Activated T-cell treated with anti-CD3 and anti-CD28 coated beads, Interleukin-2, amount 50 U/mL, for 72 hours (primary cell): Measurements from ENCODE around the gene DPP9. TPM values are rescaled to one million over a fixed set of nuclear protein-coding genes. Genes with fewer than 3 reads are reported as not detected.
A peak's percentile ranks its signal among the peaks of the same experiment; 100 is the strongest.
"Not testable (repeated sequence)": the region's sequence is repeated elsewhere in the genome, so short reads cannot be mapped to it uniquely, and the experiment has no call there.

ENCODE experiments used
- ATAC-seq, 2 donors: fragments of 150-1000 bp; cut with Tn5 transposase; replicated peaks in 1 of 2; 2 replicates each; pipeline ENCODE4 v1.10.0; 2021; ENCODE audit warnings: moderate library complexity in 2 of 2, mild to moderate bottlenecking in 1 of 2
- DNase-seq, 2 donors: peaks; one replicate each; pipeline ENCODE4 v3.0.0; 2021 to 2022; ENCODE audit warnings: mixed read lengths in 1 of 2
- H3K27ac Mint-ChIP-seq: one replicate; pipeline ENCODE4 v1.8.0; 2022; ENCODE audit warnings: mild to moderate bottlenecking, moderate library complexity, mixed read lengths
- H3K27me3 Mint-ChIP-seq: one replicate; pipeline ENCODE4 v1.8.0; 2022; ENCODE audit warnings: low read depth, mixed read lengths
- H3K36me3 Mint-ChIP-seq, 2 donors: one replicate each; pipeline ENCODE4 v1.8.0; 2022; ENCODE audit warnings: mixed read lengths in 2 of 2, mild to moderate bottlenecking in 1 of 2; ENCODE audit not compliant: insufficient read depth in 2 of 2
- H3K4me1 Mint-ChIP-seq: one replicate; pipeline ENCODE4 v1.8.0; 2022; ENCODE audit warnings: low read depth, mixed read lengths
- H3K4me3 Mint-ChIP-seq, 2 donors: one replicate each; pipeline ENCODE4 v1.8.0; 2022; ENCODE audit warnings: mild to moderate bottlenecking in 2 of 2, mixed read lengths in 2 of 2, moderate library complexity in 2 of 2
- H3K9me3 Mint-ChIP-seq, 2 donors: one replicate each; pipeline ENCODE4 v1.8.0; 2022; ENCODE audit warnings: mixed read lengths in 2 of 2
- total RNA-seq, 2 donors: library from RNA; stranded (reverse); gene quantifications; one replicate each; pipeline ENCODE4 v1.2.3, GENCODE V29; 2022

DPP9 gene
- total RNA-seq, 2 donors from 2014 or later: 58.8 to 61.0 TPM

DNA sequence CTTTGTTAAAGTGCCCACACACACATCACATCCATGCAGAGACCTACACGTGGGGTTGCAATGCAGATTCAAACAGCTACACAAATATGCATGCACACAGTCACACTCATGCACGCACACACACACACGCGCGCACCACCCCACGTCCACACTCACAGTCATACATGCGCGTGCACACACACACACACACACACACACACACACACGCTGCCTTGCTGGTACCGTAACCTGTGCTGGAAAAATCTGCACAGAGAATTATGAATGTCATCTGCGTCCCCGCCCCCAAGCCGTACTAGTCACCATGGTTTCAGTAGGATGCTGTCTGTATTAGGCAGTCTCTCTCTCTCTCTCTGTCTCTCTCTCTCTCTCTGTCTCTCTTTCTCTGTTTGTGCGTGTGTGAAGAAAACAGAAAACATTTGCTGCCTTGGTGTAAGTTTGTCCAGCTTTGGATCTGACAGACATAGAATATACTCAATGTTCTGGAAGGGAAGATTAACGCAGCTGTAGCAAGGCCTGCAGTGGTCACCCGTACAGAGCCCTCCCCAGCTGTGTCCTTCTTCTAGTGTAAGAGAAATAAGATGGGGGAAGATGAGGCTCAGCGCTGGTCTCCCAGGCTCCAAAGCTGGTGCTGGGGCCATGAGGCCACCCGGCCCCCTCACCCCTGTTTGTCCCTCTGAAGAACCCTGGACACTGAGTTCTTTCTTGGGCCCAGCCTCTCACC lies 26.4 kb upstream of the DPP9 start:
- peaks cover 19% of the 10 kb centered on the region for H3K27me3 Mint-ChIP-seq
- no peak overlapping the region for H3K4me3 Mint-ChIP-seq
- no peak overlapping the region for H3K27ac Mint-ChIP-seq
- H3K36me3 Mint-ChIP-seq: no peaks in the 10 kb centered on the region
- ATAC-seq: no peak
- no peak for DNase-seq
- no peaks in the 10 kb centered on the region for H3K9me3 Mint-ChIP-seq
- no peaks in the 10 kb centered on the region for H3K4me1 Mint-ChIP-seq

DNA sequence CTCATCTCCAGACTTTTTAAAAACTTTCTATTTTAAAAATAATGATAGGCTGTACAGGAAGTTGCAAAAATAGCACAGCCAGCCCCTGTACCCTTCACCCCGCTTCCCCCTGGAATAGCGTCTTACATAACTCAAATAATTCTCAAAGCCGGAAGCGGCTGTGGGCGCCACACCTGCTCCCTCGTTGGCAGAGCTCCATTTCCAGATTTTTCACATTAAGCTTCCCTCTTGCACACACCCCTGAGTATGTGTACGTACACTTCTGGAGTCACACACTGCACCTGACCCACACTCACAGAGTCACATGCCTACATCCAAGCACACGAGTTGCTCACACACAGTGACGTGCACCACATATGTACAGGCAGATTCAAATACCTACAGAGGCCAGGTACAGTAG lies 24.9 kb upstream of the DPP9 start:
- no peak for DNase-seq
- Mint-ChIP-seq H3K4me3 (no peak overlapping the region), H3K9me3 (no peaks in the 10 kb centered on the region), H3K27me3 (peaks cover 19% of the 10 kb centered on the region), H3K4me1 (no peaks in the 10 kb centered on the region), H3K36me3 (no peaks in the 10 kb centered on the region), H3K27ac (no peak overlapping the region)
- no peak for ATAC-seq

DNA sequence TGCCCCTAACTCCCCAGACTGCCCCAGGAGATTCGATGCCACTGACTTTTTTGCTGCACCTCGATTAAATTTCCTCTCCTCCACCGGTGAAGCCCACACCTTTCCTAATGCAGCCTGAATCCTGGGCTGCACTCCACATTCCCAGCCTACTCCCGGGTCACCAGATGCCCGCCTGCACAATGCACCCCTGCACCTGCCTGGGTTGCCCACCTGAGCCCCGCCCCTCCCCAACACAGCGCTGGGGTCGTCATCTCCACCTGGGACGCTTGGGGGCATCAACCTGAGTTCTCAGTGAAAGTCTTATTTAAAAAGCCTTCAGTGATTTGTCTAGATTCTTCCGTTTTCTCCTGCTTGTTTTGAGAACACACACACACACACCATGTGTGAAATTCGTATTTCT lies 24.5 kb upstream of the DPP9 start:
- no peak for ATAC-seq
- Mint-ChIP-seq H3K4me1 (no peaks in the 10 kb centered on the region), H3K4me3 (no peak overlapping the region), H3K9me3 (no peaks in the 10 kb centered on the region), H3K36me3 (no peaks in the 10 kb centered on the region), H3K27ac (no peak overlapping the region), H3K27me3 (peaks cover 22% of the 10 kb centered on the region)
- no peak for DNase-seq

DNA sequence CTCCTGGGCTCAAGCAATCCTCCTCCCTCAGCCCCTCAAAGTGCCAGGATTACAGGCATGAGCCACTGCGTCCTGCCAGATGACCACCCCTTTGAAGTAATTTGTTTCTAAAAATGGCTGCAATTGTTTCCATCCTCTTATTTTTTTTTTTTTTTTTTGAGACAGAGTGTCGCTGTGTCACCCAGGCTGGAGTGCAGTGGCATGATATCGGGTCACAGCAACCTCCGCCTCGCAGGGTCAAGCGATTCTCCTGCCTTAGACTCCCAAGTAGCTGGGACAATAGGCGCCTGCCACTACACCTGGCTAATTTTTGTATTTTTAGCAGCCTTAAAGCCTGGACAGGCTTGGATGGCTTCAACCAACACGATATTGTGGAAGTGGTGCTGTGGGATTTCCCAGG lies 22.3 kb upstream of the DPP9 start:
- DNase-seq (no peak), ATAC-seq (no peak)
- Mint-ChIP-seq H3K27me3 (peaks cover 31% of the 10 kb centered on the region), H3K4me1 (no peaks in the 10 kb centered on the region), H3K4me3 (no peak overlapping the region), H3K36me3 (no peaks in the 10 kb centered on the region), H3K9me3 (no peaks in the 10 kb centered on the region), H3K27ac (no peak overlapping the region)

DNA sequence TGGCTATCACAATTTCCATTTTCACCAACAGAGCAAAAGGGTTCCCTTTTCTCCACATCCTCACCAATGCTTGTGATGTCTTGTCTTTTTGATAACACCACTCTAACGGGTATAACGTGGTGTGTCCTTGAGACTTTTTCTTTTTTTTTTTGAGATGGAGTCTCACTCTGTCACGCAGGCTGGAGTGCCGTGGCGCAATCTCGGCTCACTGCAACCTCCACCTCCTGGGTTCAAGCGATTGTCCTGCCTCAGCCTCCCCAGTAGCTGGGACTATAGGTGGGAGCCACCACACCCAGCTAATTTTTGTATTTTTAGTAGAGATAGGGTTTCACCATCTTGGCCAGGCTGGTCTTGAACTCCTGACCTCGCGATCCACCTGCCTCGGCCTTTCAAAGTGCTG lies 21.5 kb upstream of the DPP9 start:
- not testable (repeated sequence) for ATAC-seq, DNase-seq, H3K4me3 Mint-ChIP-seq, H3K9me3 Mint-ChIP-seq, H3K4me1 Mint-ChIP-seq, H3K36me3 Mint-ChIP-seq, H3K27ac Mint-ChIP-seq
- peaks cover 31% of the 10 kb centered on the region for H3K27me3 Mint-ChIP-seq

DNA sequence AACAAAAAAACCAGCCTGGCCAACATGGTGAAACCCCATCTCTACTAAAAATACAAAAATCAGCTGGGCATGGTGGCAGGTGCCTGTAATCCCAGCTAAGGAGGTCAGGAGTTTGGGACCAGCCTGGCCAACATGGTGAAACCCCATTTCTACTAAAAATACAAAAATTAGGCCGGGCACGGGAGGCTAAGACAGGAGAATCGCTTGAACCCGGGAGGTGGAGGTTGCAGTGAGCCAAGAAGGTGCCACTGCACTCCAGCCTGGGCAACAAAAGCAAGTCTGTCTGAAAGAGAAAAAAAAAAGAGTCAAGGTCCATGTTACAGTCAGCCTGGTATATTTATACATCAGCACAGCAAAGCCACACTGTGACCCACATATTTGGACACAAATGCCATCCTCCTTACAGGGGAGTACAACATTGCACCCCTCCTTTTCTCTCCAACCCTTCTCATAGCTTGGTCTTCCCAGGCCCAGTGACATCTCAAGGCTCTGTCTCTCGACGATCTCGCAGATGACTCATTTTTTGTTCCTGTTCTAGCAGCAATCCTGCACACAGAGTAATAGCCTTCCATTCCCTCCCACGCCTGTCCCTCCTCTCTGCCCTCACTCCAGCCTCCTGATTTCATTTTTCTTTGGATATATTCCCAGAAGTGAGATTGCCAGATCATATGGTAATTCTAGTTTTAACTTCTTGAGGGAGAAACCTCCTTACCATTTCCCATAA lies 21.0 kb upstream of the DPP9 start:
- peaks cover 31% of the 10 kb centered on the region for H3K27me3 Mint-ChIP-seq
- no peaks in the 10 kb centered on the region for H3K4me1 Mint-ChIP-seq
- H3K27ac Mint-ChIP-seq: no peak overlapping the region
- DNase-seq (no peak), ATAC-seq (no peak)
- H3K9me3 Mint-ChIP-seq: no peaks in the 10 kb centered on the region
- no peak overlapping the region for H3K4me3 Mint-ChIP-seq
- no peaks in the 10 kb centered on the region for H3K36me3 Mint-ChIP-seq

DNA sequence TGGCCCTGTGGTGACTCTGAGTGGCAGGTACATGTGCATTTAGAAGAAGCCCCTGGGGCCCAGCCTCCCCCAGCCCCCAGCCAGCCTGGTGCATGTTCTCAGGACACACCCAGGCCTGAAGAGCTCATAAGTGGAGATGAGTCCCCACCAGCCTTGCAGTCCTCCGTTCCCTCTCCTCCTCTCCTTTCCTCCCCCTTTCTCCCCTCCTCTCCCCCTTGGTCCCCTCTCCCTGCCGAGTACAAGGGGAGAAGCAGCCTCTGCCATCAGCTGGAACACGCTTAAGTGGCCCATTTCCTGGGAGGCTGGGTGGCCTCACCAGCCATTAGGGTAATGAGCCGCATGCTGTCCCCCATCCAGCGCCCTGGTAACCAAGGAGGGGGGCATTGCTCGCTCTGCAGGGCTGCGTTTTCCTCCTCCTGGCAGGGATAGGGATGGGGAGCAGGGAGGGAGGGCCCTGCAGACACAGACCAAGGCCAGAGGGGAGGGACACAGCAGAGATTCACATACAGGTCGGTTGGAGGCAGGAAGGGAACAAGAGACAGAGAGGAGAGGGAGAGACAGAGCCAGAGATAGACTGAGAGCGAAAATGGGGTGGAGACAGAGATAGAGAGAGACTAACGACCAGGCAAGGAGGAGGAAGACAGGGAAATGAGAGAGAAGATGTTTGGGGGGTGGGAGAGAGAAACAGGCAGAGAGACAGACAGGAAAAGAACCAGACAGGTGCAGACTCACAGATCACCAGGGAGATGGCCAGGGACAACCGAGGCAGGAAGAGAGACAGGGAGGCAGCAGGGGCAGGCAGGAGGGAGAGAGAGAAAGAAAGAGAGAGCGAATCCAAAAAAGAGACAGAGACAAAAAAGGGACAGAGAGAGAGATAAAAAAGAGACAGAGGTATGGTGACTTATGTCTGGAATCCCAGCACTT lies 19.3 kb upstream of the DPP9 start:
- H3K27ac Mint-ChIP-seq: no peak overlapping the region
- H3K4me1 Mint-ChIP-seq: no peaks in the 10 kb centered on the region
- no peak overlapping the region for H3K4me3 Mint-ChIP-seq
- no peak for DNase-seq
- no peak for ATAC-seq
- no peaks in the 10 kb centered on the region for H3K9me3 Mint-ChIP-seq
- H3K36me3 Mint-ChIP-seq: no peaks in the 10 kb centered on the region
- peaks cover 24% of the 10 kb centered on the region for H3K27me3 Mint-ChIP-seq

DNA sequence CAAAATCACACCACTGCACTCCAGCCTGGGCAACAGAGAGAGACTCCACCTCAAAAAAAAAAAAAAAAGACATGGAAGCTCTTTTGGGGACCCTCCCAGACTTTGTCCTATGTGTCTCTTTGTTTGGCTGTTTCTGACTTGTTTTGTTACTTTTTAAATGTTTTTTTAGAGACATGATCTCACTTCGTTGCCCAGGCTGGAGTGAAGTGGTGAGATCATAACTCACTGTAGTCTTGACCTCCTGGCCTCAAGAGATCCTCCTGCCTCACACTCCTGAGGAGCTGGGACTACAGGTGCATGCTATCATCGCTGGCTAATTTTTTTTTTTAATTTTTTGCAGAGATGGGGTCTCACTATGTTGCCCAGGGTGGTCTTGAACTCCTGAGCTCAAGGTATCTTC lies 16.4 kb upstream of the DPP9 start:
- Mint-ChIP-seq H3K9me3 (no peaks in the 10 kb centered on the region), H3K36me3 (no peaks in the 10 kb centered on the region), H3K27me3 (peaks cover 19% of the 10 kb centered on the region), H3K4me3 (no peak overlapping the region), H3K4me1 (no peaks in the 10 kb centered on the region), H3K27ac (no peak overlapping the region)
- DNase-seq (no peak), ATAC-seq (no peak)

DNA sequence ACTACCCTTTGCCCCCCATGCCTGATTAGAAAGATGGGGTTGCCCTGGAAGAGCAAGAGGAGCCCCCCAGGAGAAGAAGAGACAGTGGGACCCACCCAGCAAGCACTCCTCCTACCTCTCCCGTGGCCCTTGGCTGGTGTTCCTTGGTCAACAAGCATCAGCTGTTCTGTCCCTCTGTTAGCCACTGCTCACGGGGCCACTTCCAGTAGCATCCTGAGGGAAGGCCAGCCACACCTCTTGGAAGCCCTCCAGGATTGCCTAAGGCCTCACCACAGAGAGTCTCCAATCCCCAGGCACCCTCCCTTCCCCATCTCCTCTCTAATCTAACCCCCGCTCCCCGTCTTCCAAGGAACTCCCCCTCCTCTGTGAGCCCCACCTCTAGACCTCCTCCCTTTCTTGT lies 15.1 kb upstream of the DPP9 start:
- ATAC-seq: no peak
- H3K27ac Mint-ChIP-seq: no peak overlapping the region

DNA sequence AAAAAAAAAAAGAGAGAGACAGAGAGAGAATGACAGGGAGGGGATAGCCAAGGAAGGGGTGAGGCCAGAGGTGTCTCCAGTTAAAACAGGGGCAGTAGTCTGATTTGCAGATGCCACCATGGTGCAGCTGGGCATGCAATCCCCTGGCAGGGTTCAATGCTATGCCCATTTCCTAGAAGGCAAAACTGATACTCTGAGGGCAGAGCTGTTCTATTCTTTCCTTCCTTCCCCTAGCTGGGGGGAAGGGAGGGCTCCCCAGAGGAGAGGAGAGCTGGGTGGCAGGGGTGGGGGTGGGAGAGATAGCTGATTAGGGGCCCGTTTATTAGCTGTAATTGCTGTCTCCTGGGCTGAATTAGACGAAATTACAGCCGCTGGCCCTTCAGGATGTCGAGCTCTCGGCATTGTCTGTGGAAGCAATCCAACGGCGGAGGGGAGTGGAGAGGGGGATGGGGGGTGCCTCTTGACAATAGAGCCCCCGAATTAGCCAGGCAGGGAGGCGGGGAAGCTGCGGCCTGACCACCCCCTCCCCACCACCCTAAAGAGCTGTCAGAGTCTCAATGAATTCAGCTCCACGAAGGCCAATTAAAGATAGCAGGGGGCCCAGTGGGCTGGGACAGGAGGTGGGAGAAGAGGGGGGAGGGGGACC lies 14.4 kb upstream of the DPP9 start:
- H3K4me1 Mint-ChIP-seq: peaks cover 4% of the 10 kb centered on the region
- ATAC-seq (no peak), DNase-seq (no peak)
- H3K36me3 Mint-ChIP-seq: no peaks in the 10 kb centered on the region
- no peaks in the 10 kb centered on the region for H3K9me3 Mint-ChIP-seq
- H3K27ac Mint-ChIP-seq: no peak overlapping the region
- H3K27me3 Mint-ChIP-seq: peaks cover 15% of the 10 kb centered on the region
- H3K4me3 Mint-ChIP-seq: no peak overlapping the region

More for the DNA sequence above, 15.1 kb upstream of the DPP9 start:
- Mint-ChIP-seq H3K27me3 (peaks cover 19% of the 10 kb centered on the region), H3K9me3 (no peaks in the 10 kb centered on the region), H3K4me1 (peaks cover under 1% of the 10 kb centered on the region), H3K4me3 (no peak overlapping the region), H3K36me3 (no peaks in the 10 kb centered on the region)
- no peak for DNase-seq

DNA sequence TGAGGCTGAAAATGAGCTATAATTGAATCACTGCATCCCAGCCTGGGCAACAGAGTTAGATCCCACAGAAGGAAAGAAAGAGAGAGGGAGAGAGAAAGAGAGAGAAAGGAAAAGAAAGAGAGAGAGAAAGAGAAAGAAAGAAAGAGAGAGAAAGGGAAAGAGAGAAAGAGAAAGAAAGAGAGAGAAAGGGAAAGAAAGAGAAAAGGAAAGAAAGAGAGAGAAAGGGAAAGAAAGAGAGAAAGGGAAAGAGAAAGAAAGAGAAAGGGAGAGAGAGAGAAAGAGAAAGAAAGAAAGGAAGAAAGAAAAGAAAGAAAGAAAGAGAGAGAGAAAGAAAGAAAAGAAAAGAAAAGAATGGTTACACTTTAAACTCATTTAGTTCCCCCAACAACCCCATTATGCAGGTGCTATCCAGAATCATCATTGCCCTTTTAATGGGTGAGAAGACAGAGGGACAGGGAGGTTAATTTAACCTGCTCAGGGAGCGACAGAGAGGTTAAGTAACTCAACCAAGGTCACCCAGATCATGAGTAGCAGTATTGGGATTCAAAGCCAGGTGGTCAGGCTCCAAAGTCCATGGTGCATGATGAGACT lies 10.2 kb upstream of the DPP9 start:
- peak overlapping the region in 1 of 2 donors; percentile 5 for H3K4me3 Mint-ChIP-seq
- H3K27me3 Mint-ChIP-seq: peaks cover 7% of the 10 kb centered on the region
- H3K4me1 Mint-ChIP-seq: peaks cover 11% of the 10 kb centered on the region
- H3K36me3 Mint-ChIP-seq: no peaks in the 10 kb centered on the region
- DNase-seq (no peak), ATAC-seq (no peak)
- no peak overlapping the region for H3K27ac Mint-ChIP-seq
- no peaks in the 10 kb centered on the region for H3K9me3 Mint-ChIP-seq

DNA sequence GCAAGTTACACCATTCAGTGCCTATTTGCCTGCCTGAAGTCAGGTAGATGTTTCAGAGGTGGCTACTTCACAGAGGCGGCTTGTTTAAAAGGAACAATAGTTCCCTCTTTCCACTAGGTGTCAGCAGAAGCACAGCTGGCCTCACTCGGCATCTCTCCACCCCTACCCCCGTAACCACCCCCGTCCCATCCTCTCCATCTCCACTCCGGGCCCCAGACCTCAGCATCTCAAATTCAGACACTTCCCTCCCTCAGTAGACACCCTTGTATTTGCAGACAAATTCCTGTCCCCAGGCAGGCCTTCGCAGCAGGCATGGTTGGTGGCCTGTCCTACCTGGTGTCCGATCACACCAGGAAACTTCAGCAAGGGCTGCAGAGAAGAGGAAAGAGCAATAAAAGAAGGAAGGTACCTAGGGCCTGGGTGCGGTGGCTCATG lies 9.1 kb upstream of the DPP9 start:
- Mint-ChIP-seq H3K9me3 (no peaks in the 10 kb centered on the region), H3K4me3 (peak overlapping the region; percentile 48 to 62), H3K27me3 (peaks cover 1% of the 10 kb centered on the region), H3K4me1 (peaks cover 11% of the 10 kb centered on the region), H3K36me3 (no peaks in the 10 kb centered on the region), H3K27ac (no peak overlapping the region)
- ATAC-seq (peak; percentile 91 to 94), DNase-seq (peak; percentile 55 to 67)
